DMS79 (cell line): ENCODE results near the gene AKR1D1.
"Not testable (repeated sequence)": the region's sequence is repeated elsewhere in the genome, so short reads cannot be mapped to it uniquely, and the experiment has no call there.

Experiments
- DNase-seq: peaks from one replicate; lab custom pipeline; 2025; lab: John Stamatoyannopoulos, UW

AKR1D1 gene

DNA sequence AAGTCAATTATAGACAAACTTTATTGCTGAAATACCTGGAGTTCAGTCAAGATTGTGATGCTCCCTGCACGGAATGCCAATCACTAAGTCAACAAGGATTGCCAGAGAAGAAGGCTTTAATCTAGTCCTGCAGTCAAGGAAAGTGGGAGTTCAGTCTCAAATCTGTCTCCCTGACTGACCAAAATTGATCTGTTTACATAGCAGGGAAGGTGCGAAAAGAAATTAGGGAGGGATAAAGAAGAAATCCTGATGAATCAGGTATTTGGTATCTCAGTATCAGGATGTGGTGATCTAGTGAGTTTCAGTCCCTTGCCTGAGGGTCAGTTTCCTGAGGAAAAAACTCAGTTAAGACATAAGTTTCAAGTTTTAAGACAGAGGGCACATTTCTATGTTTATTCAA lies 2.1 kb upstream of the AKR1D1 start:
- no peak for DNase-seq

DNA sequence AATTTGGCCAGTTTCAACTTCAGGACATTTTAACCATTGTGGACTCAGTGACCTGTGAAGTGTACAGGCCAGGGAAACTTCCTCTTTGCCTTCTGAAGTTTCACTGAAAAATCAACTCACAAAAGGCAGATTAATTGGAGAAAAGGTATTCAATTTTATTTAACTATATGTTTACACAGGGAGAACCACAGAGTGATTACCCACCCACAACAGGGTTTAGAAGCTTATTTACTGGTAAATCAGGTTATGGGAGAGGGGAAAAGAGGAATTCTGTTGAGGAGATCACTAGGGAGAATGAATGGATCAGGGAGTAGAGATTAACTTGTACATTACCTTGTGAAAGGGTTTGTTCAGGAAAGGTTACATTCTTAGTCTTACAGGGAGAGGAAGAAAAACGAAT lies 1.7 kb upstream of the AKR1D1 start:
- no peak for DNase-seq

DNA sequence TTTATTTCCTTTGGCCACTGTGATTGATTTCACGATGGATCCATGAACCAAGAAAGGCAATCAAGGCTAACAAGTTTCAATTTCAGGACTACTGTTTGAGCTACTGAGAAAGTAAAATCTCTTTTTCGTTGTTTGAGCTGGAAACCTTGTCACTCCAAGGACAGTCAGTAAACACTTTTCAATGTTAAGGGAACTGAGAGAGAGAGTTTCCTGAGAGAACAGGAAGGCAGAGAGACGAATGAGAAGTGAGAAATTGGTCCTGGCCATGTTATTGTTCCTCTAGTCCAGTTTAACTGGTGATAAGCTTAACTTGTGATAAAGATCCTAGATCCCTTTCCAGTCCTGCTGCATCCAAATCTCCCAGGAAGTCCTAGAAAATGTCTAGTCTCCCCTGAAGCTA lies 909 bp upstream of the AKR1D1 start:
- DNase-seq: no peak

DNA sequence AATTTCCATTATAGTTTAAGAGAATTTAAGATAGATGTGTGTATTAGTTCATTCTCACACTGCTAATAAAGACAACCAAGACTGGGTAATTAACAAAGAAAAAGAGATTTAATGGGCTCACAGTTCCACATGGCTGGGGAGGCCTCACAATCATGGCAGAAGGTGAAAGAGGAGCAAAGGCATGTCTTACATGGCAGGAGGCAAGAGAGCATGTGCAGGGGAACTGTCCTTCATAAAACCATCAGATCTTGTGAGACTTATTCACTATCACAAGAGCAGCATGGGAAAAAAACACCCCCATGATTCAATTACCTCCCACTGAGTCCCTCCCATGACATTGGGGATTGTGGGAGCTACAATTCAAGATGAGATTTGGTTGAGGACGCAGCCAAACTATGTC lies 473 bp upstream of the AKR1D1 start:
- not testable (repeated sequence) for DNase-seq

DNA sequence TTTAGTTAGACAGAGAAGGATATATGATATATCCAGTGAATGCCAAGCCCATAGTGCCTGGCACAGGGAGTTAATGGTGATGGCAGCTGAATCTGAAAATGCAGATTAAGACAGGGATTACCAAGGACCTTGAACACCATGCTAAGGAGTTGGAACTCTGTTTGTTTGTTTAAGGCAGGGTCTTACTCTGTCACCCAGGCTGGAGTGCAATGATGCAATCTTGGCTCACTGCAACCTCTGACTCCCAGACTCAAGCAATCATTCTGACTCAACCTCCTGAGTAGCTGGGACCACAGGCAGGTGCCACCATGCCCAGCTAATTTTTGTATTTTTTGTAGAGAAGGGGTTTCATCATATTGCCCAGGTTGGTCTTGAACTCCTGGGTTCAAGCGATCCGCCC lies 1.6 kb downstream of the AKR1D1 start:
- DNase-seq: no peak

DNA sequence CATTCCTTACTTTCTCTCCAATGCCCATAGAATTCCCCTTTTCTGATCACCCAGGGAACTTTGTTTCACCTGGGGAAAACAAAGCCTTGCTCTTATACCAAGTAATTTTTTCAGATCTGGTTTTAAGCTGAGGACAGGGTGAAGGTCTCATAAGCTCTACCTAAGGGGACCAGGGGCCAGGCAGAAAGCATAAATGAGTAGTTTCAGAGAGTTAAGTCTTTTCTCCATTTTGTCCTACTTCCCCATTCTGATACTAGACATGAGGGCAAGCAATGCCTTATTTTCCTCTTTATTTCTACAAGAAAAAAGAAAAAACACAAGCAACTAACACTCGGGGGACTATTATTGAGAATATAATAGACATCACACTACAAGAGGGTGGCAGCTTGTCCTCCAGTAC lies 2.9 kb downstream of the AKR1D1 start:
- DNase-seq: no peak

DNA sequence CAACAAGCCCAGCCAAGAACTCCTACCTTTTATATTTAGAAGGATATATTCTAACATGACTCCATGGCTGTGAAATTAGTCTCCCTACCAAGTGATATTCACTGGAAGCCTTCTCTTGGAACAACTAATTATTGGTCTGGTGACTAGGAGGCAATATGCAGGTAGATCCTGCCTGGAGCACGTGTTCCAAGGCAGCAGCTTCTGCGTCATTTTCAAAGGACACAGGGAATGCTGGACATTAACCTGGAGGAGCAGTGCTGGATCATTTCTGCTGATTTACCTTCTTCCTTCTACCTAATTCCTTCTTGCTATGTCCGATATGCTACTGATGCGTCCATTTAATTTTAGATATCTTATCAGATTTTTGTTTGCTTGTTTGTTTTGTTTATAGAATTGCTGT lies 5.6 kb downstream of the AKR1D1 start:
- no peak for DNase-seq

DNA sequence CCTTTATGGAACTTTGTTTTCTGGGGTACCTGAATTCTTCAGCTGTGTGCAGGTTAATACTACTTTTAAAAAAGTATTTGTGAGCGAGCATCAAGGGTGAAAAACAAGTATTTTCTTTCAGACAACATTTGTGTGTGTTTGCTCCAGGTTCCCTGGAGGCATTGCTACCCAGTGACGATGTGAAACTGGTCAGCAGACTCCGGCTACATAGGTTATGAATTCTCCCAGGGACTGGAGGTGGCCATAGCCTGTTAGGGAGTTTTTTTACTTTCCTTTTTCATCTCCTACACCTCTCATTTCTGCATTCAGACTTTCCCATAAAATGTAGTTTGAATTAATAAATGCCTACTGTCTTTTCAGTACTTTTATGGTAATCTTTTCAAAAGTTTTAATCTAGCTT lies 7.6 kb downstream of the AKR1D1 start:
- no peak for DNase-seq

DNA sequence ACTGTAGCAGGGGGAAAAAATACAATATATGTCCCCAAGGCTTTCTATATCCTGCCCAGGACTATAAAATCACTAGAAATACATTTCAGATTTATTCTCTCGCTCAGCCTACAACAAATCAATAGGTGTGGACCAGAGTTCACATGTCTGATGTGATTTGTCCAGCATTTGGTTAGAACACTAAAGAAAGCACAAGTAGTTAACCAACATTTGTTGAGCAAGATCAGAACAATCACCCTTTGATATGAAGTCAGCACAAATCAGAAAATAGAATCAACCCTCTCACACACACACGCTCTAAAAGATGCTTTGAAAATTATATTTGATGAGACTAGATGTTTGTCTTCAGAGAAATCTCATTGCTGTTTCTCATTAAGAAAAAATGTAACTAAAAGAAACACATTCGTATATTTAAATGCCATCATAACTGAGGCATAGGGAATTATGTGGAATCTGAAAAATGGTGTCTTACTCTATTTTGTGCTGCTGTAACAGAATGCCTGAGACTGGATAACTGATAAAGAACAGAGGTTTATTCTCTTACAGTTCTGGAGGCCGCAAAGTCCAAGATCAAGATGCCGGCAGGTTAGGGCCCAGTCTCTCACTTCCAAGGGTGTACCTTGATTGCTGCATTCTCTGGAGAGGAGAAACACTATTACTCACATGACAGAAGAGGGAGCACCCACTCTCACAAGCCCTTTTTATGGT lies 10.5 kb downstream of the AKR1D1 start:
- no peak for DNase-seq

DNA sequence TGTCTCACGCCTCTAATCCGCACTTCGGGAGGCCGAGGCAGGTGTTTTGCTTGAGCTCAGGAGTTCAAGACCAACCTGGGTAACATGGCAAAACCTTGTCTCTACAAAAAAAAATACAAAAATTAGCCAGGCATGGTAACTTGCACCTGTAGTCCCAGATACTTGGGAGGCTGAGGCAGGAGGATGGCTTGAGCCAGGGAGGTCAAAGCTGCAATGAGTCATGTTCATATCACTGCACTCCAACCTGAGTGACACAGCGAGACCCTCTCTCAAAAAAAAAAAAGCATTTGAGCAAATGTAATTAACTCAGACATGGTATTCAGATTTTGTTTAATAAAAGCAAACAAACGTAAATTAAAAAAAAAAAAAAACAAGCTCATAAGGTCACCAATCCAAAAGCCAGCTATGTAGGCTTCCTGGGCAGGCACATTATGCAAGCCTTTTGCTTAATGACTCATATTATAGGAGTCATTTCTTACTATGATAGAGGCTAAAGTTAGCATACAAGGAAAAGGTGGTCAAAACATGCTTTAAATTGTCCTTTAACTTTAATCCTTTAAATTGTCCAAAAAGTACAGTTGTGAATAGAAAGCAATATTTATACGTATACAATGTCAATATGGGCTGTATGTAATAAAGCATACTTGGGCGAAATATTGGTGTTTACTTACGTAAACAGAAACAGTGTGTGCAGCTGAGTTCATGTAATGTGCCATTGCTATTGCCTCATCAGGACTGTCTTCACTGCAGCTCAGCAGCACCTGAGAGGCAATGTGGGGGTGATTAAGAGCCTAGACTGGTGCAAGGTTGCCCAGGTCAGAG lies 13.0 kb downstream of the AKR1D1 start:
- DNase-seq: no peak

DNA sequence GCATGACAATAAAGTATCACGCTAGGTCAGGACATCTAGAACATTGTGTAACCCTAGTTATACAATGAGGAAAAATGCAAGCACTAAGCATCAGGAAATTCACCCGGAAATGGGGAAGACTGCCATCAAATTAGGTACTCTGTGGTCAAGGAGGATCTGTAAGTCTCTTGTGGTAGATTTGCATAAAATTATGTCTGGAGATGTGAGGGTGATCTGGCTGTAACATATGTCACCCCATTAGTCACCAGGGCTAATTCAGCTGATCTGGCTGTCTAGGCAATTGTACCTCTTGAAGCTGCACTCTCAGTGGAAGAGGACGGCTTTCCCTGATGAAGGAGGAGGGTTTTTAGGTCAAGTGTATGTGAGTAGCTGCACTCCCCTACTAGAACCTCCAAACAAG lies 14.8 kb downstream of the AKR1D1 start:
- DNase-seq: peak; percentile 10

DNA sequence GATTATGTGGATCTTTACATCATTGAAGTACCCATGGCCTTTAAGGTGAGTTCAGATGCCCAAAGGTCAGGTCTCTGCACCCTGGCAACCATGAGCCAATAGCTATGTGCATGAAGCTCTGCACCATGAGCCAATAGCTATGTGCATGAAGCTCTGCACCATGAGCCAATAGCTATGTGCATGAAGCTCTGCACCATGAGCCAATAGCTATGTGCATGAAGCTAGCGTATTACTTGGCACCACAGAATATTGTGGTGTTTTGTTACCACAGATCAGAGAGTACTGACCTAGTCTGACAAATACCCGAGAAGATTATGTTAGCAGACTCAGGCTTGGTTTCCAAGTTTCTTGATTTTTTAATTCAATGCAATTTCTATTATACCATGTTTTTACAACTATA lies 15.6 kb downstream of the AKR1D1 start:
- DNase-seq: not testable (repeated sequence)

DNA sequence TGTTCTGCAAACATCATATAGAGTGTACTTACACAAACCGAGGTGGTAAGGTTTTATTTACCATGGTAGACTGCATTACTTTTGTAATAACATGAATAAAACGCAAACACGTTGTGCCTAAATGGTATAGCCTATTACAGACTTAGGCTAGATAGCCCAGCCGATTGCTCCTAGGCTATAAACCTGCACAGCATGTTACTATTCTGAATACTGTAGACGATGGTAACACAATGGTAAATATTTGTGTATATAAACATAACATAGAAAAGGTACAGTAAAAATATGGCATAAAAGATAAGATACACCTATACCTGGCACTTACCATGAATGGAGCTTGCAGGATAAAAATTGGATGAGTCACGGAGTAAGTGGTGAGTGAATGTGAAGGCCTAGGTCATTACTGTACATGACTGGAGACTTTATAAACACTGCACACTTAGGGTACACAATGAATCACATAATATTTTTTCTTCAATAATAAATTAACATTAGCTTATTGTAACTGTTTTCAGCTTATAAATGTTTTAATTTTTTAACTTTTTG lies 16.3 kb downstream of the AKR1D1 start:
- no peak for DNase-seq

DNA sequence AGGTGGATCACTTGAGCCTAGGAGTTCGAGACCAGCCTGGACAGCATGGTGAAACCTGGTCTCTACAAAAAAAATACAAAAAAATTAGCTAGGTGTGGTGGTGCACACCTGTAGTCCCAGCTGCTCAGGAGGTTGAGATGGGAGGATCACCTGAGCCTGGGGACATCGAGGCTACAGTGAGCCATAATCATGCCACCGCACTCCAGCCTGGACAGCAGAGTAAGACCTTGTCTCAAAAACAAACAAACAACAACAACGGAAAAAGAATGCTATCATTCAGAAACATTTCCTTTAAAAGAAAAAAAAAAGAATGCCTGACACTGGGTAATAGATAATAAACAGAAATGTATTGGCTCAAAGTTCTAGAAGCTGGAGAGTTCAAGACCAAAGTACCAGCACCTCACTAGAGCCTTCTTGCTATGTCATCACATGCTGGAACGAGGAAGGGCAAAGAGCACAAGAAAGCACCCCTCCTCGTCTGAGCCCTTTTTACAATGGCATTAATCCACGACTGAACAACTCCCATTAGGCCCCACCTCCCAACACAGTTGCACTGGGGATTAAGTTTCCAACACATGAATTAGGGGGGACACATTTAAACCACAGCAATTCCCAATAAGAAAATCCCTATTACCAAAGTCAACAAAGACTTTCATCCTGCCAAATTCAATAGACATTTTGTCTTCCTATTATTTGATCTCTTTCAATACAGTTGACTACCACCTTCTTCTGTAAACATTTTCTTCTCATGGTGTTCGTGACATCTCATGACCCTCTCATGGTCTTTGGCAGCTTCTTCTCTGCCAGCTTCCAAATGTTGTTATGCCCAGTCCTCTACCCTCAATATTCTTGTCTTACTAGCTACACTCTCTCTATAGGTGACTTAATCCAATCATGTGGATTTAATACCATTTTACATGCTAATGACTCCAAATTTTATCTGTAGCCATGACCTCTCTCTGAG lies 20.0 kb downstream of the AKR1D1 start:
- DNase-seq: no peak

DNA sequence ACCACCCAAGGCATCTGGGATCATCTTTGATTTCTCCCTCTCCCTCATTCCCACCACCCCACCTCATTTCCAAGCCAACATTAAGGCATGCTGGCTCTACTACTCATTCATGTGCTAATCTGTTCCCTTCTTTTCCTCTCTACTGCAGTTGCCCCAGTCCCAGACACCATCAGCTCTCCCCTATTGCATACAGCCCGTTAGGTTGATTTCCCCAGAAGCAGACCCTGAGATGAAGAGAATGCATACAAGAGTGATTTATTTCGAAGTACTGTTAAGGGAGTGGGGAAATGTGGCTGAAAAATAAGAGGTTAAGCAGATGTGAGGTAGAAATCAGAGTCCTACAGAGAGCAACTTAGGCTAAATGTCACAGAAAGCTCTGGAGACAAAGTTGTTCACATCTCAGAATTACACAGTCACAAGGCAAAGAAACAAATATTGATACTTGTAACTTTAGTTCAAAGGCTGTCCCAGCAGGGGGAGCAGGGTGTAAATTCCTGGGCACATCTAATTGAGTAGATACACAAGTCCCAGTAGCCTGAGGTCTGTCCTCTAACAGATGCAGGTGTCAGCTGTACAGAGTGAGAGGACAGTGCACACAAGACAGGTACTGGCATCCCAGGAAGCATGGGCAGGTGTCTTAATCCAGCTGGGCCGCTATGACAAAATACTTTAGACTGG lies 20.9 kb downstream of the AKR1D1 start:
- DNase-seq: no peak

DNA sequence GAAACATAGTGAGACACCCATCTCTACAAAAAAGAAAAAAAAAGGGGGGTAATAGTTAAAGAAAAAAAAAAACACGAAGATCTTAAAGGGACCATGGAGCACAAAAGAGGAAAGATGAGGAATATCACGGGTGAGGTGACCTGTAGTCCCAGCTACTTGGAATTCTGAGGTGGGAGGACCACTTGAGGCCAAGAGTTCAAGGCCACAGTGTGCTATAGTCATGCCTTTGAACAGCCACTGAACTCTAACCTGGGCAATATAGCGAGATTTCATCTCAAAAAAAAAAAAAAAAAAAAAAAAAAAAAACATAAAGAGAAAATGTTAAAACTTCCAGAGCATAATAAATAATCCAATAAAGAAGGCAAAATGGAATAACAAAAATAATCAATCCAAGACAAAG lies 23.6 kb downstream of the AKR1D1 start:
- no peak for DNase-seq

DNA sequence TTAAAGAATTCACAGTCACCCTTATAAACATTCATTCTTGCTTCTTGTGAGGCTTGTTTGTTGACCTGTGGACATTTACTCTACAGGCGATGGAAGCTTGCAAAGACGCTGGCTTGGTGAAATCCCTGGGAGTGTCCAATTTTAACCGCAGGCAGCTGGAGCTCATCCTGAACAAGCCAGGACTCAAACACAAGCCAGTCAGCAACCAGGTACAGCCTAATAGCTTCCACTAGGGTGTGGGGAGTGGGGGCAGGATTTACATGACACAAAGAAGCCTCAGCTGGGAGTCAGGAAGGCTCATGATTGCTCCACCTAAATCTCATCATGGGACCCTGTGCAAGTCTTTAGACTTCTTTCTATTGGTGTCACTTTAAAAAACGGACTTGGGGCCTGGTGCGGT lies 29.0 kb downstream of the AKR1D1 start:
- DNase-seq: no peak

DNA sequence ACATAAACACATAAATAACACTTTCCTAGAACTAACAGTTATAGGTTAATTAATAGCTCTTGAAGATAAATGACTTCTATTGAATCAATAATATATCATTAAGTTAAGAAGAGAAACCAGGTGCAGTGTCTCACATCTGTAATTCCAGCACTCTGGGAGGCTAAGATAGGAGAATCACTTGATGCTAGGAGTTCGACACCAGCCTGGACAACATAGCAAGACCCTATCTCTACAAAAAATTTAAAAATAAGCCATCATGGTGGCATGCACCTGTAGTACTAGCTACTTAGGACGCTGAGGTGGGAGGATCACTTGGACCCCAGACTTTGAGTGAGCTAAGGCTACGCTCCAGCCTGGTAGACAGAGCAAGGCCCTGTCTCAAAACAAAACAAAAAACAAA lies 38.8 kb downstream of the AKR1D1 start:
- DNase-seq: no peak

DNA sequence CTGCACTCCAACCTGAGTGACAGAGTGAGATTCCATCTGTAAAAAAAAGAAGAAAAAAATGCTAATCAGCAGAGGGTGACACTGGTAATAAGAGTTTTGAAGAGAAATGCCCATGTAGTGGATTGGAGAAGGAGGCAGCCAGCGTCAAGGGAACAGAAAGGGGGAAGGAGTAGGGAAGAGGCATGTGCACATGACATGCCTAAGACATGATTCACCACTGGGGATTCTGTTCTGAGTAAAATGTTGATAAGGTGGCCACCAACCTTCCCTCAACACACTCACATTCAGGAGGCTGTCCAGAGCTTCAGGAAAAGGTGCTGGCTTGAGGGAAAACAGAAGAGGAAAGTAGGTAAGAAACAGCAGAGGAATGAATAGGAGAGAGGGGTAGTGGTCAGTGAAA lies 39.9 kb downstream of the AKR1D1 start:
- no peak for DNase-seq

DNA sequence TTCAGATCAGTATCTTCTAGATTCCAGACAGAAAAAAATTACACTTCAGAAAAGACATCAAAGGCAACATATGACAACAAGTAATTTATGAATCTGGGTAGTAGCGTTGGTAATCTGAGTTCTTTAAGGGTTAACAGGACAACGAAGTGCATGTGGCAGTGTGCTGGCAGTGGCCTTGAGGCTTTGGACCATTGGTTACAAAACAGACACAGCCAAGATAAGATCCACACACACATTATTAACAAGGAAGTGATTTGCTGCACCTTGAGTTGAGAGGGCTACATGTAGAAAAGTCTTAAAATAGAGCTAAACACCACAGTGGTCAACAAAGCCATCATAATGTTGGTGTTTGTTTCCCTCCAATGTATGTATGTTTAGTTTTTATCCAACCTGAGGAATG lies 40.6 kb downstream of the AKR1D1 start:
- no peak for DNase-seq

DNA sequence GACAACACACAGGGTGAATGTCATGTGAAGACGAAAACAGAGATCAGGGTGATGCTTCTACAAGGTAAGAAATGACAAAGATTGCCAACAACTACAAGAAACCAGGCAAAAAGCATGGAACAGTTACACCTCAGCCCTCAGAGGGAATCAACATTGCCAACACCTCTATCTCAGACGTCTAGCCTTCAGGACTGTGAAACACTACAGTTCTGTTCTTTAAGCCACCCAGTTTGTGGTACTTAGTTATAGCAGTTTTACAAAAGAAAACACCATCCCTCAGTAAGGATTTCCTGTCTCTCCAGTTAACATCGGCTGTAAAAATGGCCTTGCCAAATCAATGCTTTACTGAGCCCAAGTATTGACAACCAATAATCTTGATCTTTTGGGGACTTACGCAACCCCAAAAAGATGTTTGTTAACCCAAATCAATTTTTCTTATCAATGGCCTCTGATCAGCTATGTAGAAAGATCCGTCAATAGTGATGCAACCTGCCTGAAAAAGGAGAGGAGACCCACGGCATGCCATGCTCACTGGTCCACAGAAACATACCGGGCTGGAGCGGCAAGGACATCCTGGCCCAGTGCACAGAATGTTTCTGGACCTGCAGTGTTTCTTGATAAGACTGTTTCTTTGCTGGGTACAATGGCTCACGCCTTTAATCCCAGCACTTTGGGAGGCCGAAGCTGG lies 44.0 kb downstream of the AKR1D1 start:
- DNase-seq: no peak
